Measurements from ENCODE around the gene SFMBT1.

The SFMBT1 gene

DNA sequence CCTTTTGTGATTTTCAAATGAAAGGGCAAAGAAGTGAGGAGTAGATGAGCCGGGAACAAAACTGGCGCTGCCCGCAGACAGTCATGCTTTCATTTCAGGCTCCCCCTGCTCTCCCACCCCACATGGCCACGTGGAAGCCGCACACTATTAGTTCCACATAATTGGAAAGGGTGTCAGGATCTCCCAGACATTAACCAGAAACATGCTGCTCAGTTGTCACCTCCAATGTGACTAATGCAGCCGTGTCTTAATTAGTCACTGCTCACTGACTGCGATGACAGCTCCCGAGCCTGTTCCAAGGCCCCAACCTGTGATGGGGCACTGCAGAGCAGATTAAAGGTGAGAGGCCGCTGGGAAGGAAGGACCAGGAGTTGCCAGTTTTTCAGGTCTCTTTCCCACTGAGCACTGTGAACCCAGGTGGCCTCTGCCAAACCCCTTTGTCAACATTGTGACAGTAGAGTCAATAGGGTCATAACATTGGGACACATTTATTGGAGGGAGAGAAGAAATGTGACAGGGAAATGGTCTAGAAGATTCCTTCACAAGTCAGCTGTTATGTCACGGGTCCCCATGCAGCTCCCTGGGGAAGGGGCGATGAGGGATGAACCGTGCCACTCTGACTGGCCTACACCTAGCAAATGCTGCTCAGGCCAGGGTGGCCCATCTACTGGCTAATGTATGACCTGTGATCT, 38.6 kb upstream of the SFMBT1 start:
- Histone ChIP-seq H2AFZ (ENCODE audit: low read depth, low read length, severe bottlenecking) (no peak overlapping the region), H3K36me3 (ENCODE audit: low read length) (no peaks in the 10 kb centered on the region), H3K4me3 (ENCODE audit: insufficient read depth, low read length, poor library complexity, severe bottlenecking) (no peak overlapping the region), H3K27me3 (ENCODE audit: low read length) (no peaks in the 10 kb centered on the region), H4K20me1 (ENCODE audit: low read depth, low read length) (no peaks in the 10 kb centered on the region), H3F3A (ENCODE audit: insufficient read depth) (no peaks in the 10 kb centered on the region), H3K9ac (ENCODE audit: low read length) (no peak overlapping the region), H3K9me3 (ENCODE audit: insufficient read depth, low read length) (no peaks in the 10 kb centered on the region), H3K4me2 (ENCODE audit: low read depth, low read length, poor library complexity, severe bottlenecking) (no peak overlapping the region), H3K79me2 (ENCODE audit: insufficient read depth, low read length) (no peaks in the 10 kb centered on the region), H3K27ac (ENCODE audit: low read depth, low read length) (no peak overlapping the region), H3K9me2 (replicated peaks; ENCODE audit: insufficient read depth, low read length) (no peaks in the 10 kb centered on the region)
- no peak for TF ChIP-seq EZH2phosphoT487 (conservative IDR thresholded peaks at IDR 0.05; ENCODE audit: low read length)
- TF ChIP-seq, protein P1, sequence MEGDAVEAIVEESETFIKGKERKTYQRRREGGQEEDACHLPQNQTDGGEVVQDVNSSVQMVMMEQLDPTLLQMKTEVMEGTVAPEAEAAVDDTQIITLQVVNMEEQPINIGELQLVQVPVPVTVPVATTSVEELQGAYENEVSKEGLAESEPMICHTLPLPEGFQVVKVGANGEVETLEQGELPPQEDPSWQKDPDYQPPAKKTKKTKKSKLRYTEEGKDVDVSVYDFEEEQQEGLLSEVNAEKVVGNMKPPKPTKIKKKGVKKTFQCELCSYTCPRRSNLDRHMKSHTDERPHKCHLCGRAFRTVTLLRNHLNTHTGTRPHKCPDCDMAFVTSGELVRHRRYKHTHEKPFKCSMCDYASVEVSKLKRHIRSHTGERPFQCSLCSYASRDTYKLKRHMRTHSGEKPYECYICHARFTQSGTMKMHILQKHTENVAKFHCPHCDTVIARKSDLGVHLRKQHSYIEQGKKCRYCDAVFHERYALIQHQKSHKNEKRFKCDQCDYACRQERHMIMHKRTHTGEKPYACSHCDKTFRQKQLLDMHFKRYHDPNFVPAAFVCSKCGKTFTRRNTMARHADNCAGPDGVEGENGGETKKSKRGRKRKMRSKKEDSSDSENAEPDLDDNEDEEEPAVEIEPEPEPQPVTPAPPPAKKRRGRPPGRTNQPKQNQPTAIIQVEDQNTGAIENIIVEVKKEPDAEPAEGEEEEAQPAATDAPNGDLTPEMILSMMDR (IDR thresholded peaks at IDR 0.05; ENCODE audit: insufficient read depth, low read length, poor library complexity, severe bottlenecking): no peak

DNA sequence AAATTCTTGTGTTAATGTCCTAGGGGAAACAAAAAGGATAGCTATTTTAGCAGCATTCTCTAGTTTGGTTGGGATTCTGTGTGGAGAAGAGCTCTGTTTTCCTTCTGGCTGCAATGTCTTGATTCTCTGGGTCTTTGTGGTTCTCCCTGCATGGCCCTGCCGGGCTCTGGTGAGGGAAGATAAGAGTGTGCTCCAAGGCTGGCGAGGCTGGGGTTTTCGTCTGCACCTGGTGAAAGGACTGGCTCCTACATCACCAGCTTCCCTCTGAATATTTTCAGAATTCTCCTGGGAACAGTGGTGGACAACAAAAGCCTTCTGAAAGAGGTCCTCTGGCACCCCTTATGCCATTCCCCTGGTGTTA, 38.1 kb upstream of the SFMBT1 start:
- no peak overlapping the region for H3K4me3 ChIP-seq (ENCODE audit: insufficient read depth, low read length, poor library complexity, severe bottlenecking)
- H3F3A ChIP-seq (ENCODE audit: insufficient read depth): no peaks in the 10 kb centered on the region
- no peaks in the 10 kb centered on the region for H3K9me3 ChIP-seq (ENCODE audit: insufficient read depth, low read length)
- no peak overlapping the region for H2AFZ ChIP-seq (ENCODE audit: low read depth, low read length, severe bottlenecking)
- no peak overlapping the region for H3K9ac ChIP-seq (ENCODE audit: low read length)
- H3K9me2 ChIP-seq (replicated peaks; ENCODE audit: insufficient read depth, low read length): no peaks in the 10 kb centered on the region
- H4K20me1 ChIP-seq (ENCODE audit: low read depth, low read length): no peaks in the 10 kb centered on the region
- H3K4me2 ChIP-seq (ENCODE audit: low read depth, low read length, poor library complexity, severe bottlenecking): no peak overlapping the region
- TF ChIP-seq, protein P1 (IDR thresholded peaks at IDR 0.05; ENCODE audit: insufficient read depth, low read length, poor library complexity, severe bottlenecking): no peak
- H3K79me2 ChIP-seq (ENCODE audit: insufficient read depth, low read length): no peaks in the 10 kb centered on the region
- H3K36me3 ChIP-seq (ENCODE audit: low read length): no peaks in the 10 kb centered on the region
- H3K27me3 ChIP-seq (ENCODE audit: low read length): no peaks in the 10 kb centered on the region
- no peak overlapping the region for H3K27ac ChIP-seq (ENCODE audit: low read depth, low read length)

DNA sequence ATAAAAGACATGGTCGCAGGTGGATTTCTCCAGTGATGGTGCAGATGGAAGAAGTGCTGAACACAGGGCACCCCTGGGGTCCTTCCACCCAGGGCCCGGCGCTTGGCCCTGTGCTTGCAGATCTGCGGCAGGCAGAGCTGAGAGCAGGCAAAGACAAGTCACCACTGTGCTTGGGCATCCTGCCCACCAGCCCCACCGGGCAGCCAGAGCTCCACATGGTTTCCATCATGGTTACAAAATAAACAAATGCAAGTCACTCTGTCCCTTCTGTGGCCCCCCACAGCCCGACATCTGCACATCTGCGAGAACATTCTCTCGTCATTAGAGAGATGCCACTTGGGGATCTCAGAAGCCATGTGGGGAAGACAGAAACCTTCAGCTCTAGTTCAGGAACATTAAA, 37.6 kb upstream of the SFMBT1 start:
- Histone ChIP-seq H3K9me3 (ENCODE audit: insufficient read depth, low read length) (no peaks in the 10 kb centered on the region), H3K4me2 (ENCODE audit: low read depth, low read length, poor library complexity, severe bottlenecking) (no peak overlapping the region), H3K27ac (ENCODE audit: low read depth, low read length) (no peak overlapping the region), H3K27me3 (ENCODE audit: low read length) (no peaks in the 10 kb centered on the region), H3K9ac (ENCODE audit: low read length) (no peak overlapping the region), H3K79me2 (ENCODE audit: insufficient read depth, low read length) (no peaks in the 10 kb centered on the region), H3K4me3 (ENCODE audit: insufficient read depth, low read length, poor library complexity, severe bottlenecking) (no peak overlapping the region), H3K36me3 (ENCODE audit: low read length) (no peaks in the 10 kb centered on the region), H4K20me1 (ENCODE audit: low read depth, low read length) (no peaks in the 10 kb centered on the region), H3K9me2 (replicated peaks; ENCODE audit: insufficient read depth, low read length) (no peaks in the 10 kb centered on the region), H3F3A (ENCODE audit: insufficient read depth) (no peaks in the 10 kb centered on the region), H2AFZ (ENCODE audit: low read depth, low read length, severe bottlenecking) (no peak overlapping the region)
- TF ChIP-seq EZH2phosphoT487 (conservative IDR thresholded peaks at IDR 0.05; ENCODE audit: low read length): no peak
- TF ChIP-seq, protein P1 (IDR thresholded peaks at IDR 0.05; ENCODE audit: insufficient read depth, low read length, poor library complexity, severe bottlenecking): no peak

Data from SU-DHL-6 (cell line).